NCI-H1048 (cell line): Measurements from ENCODE around the gene DHX58.

Experiments used
- DNase-seq: peaks from one replicate; lab custom pipeline; 2025; lab: John Stamatoyannopoulos, UW

Gene DHX58

GRCh38 chr17:42052346-42052877, 60.1 kb downstream of the DHX58 start:
- DNase-seq, result no peak

GRCh38 chr17:42051645-42052044, 60.9 kb downstream of the DHX58 start:
- DNase-seq, result no peak
